Activated CD4-positive, alpha-beta memory T cell treated with anti-CD3 and anti-CD28 coated beads for 36 hours (primary cell): ENCODE measurements around the gene TRPM5. TPM values are rescaled to one million over a fixed set of nuclear protein-coding genes. Genes with fewer than 3 reads are reported as not detected.
A peak's percentile ranks its signal among the peaks of the same experiment; 100 is the strongest.

ENCODE experiments used
- CTCF ChIA-PET: fragments of 350-600 bp; sonication (Branson Sonifier 250); formaldehyde crosslinking; loops from one replicate; lab custom pipeline; 2021; ENCODE audit warnings: antibody characterized with exemption, inconsistent platforms; lab: Charles Lee
- POLR2A ChIA-PET: fragments of 350-600 bp; sonication (Branson Sonifier 250); formaldehyde crosslinking; loops from one replicate; lab custom pipeline; 2021; ENCODE audit warnings: antibody characterized with exemption; lab: Charles Lee
- DNase-seq: peaks from one replicate; pipeline ENCODE4 v3.0.0-alpha.2; 2020
- H3K27ac Mint-ChIP-seq: one replicate; pipeline ENCODE4 v1.8.0; 2021; ENCODE audit warnings: mixed read lengths
- H3K27me3 Mint-ChIP-seq: one replicate; pipeline ENCODE4 v1.8.0; 2021; ENCODE audit warnings: mixed read lengths
- H3K36me3 Mint-ChIP-seq: one replicate; pipeline ENCODE4 v1.8.0; 2021; ENCODE audit warnings: mixed read lengths
- H3K4me1 Mint-ChIP-seq: one replicate; pipeline ENCODE4 v1.8.0; 2021; ENCODE audit warnings: low read depth, mixed read lengths
- H3K4me3 Mint-ChIP-seq: one replicate; pipeline ENCODE4 v1.8.0; 2021; ENCODE audit warnings: mild to moderate bottlenecking, mixed read lengths
- H3K9me3 Mint-ChIP-seq: one replicate; pipeline ENCODE4 v1.8.0; 2021; ENCODE audit warnings: mixed read lengths
- intact Hi-C: fragments of 100-400 bp; cut with micrococcal nuclease; formaldehyde crosslinking; loops from one replicate; pipeline ENCODE4 v1.15.1; 2023
- total RNA-seq, 2 experiments: library from RNA; stranded (reverse); gene quantifications; one replicate each; pipeline ENCODE4 v1.2.3, GENCODE V29; 2021

Gene TRPM5
- total RNA-seq, 2 experiments from 2014 or later = not detected

DNA sequence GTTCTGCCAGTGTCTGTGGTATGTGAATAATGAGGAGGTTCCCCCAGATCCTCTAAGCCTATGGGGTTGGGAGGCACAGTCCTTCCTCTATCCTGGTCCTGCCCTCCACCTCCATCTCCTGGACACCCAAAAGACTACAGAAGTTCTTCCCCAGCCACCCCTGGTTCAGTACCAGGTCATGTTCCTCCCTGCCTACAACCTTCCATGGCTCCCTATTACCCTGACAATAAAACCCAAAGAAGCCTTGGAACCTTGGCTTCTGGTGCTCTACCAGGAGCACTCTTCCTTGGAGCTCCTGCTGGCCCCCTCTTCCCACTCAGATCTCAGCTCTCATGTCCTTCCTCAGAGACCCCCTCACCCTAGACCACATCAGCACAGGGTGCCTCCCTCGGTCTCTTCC, 12.9 kb downstream of the TRPM5 start:
- Mint-ChIP-seq H3K27me3 (no peaks in the 10 kb centered on the region), H3K36me3 (no peaks in the 10 kb centered on the region), H3K4me1 (no peaks in the 10 kb centered on the region), H3K9me3 (peaks cover 2% of the 10 kb centered on the region), H3K27ac (no peak overlapping the region), H3K4me3 (no peak overlapping the region)
- ChIA-PET CTCF (interaction anchor here (1.2 to 1.9 kb wide), 4 partner anchors 11 to 456 kb away, joined by 4 to 10 read pairs (median 6); no protein-coding TSS in a partner anchor), POLR2A (no interaction called here)
- intact Hi-C loops = loop anchor here (5.0 kb wide), 1 partner anchor 661 kb away; no protein-coding TSS in a partner anchor
- no peak for DNase-seq

DNA sequence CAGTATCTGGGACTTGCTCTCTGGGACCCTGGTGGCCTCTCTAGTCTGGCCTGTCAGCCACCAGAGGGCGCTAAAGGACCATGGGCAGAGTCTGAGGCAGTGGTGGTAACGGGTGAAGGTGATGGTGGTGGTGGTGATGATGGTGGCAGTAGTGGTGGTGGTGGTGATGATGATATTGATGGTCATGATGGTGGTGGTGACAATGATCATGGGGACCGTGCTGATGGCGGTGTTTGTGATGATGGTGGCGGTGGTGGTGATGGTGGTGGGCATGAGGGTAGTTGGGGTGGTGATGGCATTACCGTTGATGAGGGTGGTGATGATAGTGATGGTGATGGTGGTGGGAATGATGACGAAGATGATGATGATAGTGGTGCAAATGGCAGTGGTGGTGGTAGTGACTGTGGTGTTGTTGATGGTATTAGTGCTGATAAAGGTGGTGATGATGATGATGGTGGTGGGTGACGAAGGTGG, 16.0 kb downstream of the TRPM5 start:
- H3K4me3 Mint-ChIP-seq = no peak overlapping the region
- no peaks in the 10 kb centered on the region for H3K27me3 Mint-ChIP-seq
- POLR2A ChIA-PET = interaction anchor here (1.2 kb wide), 1 partner anchor 104 kb away, joined by 3 read pairs; no protein-coding TSS in a partner anchor
- intact Hi-C loops = loop anchor here (1.0 to 2.0 kb wide), 2 partner anchors 103 to 464 kb away; no protein-coding TSS in a partner anchor
- CTCF ChIA-PET = interaction anchor here (0.7 to 7.3 kb wide), 6 partner anchors 100 to 464 kb away, joined by 3 to 121 read pairs (median 6); no protein-coding TSS in a partner anchor
- peak; percentile 87 for DNase-seq
- peaks cover 2% of the 10 kb centered on the region for H3K9me3 Mint-ChIP-seq
- no peaks in the 10 kb centered on the region for H3K36me3 Mint-ChIP-seq
- H3K27ac Mint-ChIP-seq = no peak overlapping the region
- H3K4me1 Mint-ChIP-seq = no peaks in the 10 kb centered on the region

DNA sequence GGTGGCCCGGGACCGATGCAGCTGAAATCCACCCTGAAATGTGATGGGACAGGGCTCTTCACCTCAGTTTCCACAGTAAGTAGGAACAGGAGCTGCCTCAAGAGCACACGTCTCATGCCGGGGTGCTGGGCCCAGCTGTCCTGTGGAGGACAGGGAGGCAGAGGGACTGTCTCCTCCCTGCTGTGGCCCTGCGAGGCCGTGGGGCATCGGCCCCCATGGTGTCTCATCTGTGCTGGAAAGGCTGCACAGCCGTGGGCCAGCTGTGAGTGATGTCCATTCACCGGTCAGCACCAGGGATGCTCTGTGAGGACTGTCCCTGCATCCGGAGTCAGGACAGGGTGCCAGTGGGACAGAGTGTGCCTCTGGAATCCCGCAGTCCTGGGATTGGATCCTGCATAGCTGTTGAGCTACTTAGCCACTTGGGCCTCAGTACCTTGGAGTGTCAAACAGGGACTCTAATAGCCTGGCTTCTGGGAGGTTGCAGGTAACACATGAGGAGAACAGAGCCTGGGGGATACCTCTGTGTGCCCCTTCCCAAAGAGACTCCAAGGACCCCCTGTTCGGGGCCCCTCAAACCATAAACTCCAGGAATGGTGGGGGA, 16.5 kb downstream of the TRPM5 start:
- Mint-ChIP-seq H3K4me1 (no peaks in the 10 kb centered on the region), H3K27me3 (no peaks in the 10 kb centered on the region), H3K36me3 (no peaks in the 10 kb centered on the region), H3K27ac (no peak overlapping the region), H3K9me3 (peaks cover 2% of the 10 kb centered on the region), H3K4me3 (no peak overlapping the region)
- intact Hi-C loops = loop anchor here (1.0 to 2.0 kb wide), 2 partner anchors 103 to 465 kb away; no protein-coding TSS in a partner anchor
- DNase-seq = no peak
- POLR2A ChIA-PET = interaction anchor here (1.2 kb wide), 1 partner anchor 104 kb away, joined by 3 read pairs; no protein-coding TSS in a partner anchor
- CTCF ChIA-PET = interaction anchor here (0.7 to 7.3 kb wide), 10 partner anchors 26 to 464 kb away, joined by 3 to 121 read pairs (median 4); partner anchors contain the start of gene TSSC4

DNA sequence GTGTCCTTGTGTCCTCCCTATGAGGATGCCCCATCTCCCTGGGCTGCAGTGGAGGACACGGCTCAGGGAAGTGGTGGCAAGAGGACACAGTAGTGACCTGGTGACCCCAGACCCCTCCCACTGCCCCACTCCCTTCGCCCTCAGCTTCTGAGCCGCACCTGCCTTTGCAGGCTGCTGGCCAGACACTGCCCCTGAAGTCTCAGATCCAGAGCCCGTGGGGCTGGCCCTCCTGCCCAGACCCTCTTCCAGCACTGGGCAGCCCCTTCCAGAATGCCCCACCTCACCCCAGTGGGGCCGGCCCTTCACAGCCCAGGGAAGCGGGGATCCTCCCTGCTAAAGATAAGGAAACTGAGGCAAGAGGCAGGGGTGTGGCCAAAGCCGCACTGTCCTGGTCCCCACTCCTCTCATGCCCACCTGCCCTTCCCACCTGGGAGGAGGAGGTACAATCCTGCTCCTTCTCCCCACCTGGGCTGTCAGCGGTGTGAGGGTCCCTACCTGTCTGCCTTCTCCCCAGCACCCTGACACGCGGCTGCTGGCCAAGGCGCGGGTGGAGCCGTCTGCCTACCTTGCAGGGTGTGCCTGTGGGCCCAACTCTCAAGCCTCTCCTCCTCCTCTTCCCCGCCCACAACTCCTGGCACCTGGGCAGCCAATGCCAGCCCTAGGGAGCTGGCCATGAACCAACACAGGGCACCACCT, 17.3 kb downstream of the TRPM5 start:
- intact Hi-C loops = no loop called here

DNA sequence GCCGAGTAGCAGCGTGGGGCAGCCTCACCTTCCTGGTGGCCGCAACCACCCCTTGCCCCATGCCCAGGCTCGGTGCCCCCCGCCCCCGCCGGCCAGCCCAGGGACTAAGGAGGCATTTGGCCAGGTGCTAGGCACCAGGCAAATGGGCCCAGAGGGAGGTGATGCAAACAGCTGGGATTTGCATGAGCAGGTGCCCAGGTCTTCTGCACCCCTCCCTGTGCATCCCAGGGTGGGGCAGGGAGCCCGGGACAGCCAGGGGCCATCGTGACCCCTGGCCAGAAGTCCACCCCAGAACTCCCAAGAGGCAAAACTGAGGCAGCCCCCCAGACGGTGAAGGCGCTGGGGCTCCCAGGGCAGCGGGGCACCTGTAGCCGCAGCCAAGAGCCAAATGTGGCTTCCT, 18.1 kb downstream of the TRPM5 start:
- Mint-ChIP-seq H3K27me3 (no peaks in the 10 kb centered on the region), H3K36me3 (no peaks in the 10 kb centered on the region), H3K4me3 (no peak overlapping the region), H3K9me3 (peaks cover 2% of the 10 kb centered on the region), H3K4me1 (no peaks in the 10 kb centered on the region), H3K27ac (no peak overlapping the region)
- intact Hi-C loops = no loop called here
- POLR2A ChIA-PET = no interaction called here
- CTCF ChIA-PET = interaction anchor here (0.7 to 7.3 kb wide), 2 partner anchors 26 to 107 kb away, joined by 3 to 121 read pairs; partner anchors contain the start of gene TSSC4
- DNase-seq = no peak

More for the DNA sequence above, 17.3 kb downstream of the TRPM5 start:
- H3K4me1 Mint-ChIP-seq = no peaks in the 10 kb centered on the region
- peaks cover 2% of the 10 kb centered on the region for H3K9me3 Mint-ChIP-seq
- H3K4me3 Mint-ChIP-seq = no peak overlapping the region
- ChIA-PET POLR2A (interaction anchor here (1.2 kb wide), 1 partner anchor 105 kb away, joined by 3 read pairs; no protein-coding TSS in a partner anchor), CTCF (interaction anchor here (0.8 to 7.3 kb wide), 8 partner anchors 25 to 465 kb away, joined by 3 to 121 read pairs (median 4); partner anchors contain the start of gene TSSC4)
- no peak for DNase-seq
- H3K36me3 Mint-ChIP-seq = no peaks in the 10 kb centered on the region
- H3K27me3 Mint-ChIP-seq = no peaks in the 10 kb centered on the region
- H3K27ac Mint-ChIP-seq = no peak overlapping the region

DNA sequence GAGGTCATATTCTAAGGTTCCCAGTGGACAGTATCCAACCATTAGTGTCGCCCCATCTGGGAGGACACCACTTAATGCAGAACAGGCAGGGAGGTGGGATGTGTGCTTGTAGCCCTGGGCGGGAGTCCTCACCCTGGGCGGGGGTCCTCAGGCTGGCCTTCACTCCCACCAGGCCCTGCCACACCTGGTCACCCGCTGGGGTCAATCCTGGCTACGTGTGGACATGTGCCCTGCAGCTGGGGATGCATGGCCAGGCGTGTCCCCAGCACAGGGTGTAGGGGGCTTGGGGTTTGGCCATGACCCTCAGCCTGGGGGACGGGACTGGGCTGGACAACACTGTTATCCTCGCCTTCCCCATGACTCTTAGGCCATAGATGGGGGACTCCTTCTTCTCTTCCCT, 18.8 kb downstream of the TRPM5 start:
- Mint-ChIP-seq H3K27me3 (no peaks in the 10 kb centered on the region), H3K27ac (no peak overlapping the region), H3K4me1 (no peaks in the 10 kb centered on the region), H3K36me3 (no peaks in the 10 kb centered on the region), H3K4me3 (no peak overlapping the region), H3K9me3 (no peaks in the 10 kb centered on the region)
- CTCF ChIA-PET = interaction anchor here (0.7 to 7.3 kb wide), 3 partner anchors 26 to 121 kb away, joined by 3 to 121 read pairs (median 3); partner anchors contain the start of gene TSSC4
- intact Hi-C loops = no loop called here
- POLR2A ChIA-PET = no interaction called here
- DNase-seq = no peak

DNA sequence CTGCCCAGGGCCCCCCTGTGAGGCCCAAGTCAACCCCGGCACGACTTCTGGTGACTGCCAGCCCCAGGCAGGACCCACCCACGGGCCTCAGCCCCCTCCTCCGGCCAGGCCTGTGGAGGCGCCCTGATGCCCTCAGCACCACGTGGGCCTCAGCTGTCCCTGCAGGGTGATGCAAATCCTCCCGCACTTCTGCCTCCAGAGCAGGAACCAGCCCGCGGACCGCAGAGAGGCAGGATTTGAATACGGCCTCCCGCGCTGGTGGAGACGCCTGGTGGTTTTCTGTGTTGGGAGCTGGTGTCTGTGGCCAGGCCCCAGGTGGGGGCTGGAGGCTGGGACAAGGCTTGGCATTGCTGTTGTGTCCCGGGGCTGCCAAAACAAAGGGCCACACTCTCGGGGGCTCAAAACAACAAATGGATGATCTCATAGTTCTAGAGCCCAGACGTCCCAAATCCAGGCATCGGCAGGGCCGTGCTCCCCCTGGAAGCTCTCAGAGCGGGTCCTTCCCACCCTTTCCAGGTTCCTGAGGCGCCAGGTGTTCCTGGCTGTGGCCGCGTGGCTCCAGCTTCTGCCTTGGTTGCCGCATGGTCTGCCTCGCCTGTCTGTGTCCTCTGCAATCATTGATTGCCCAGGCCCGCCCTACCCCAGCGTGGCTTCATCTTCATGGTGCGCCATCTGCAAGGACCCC, 19.4 kb downstream of the TRPM5 start:
- Mint-ChIP-seq H3K27me3 (no peaks in the 10 kb centered on the region), H3K27ac (no peak overlapping the region), H3K4me1 (no peaks in the 10 kb centered on the region), H3K9me3 (no peaks in the 10 kb centered on the region), H3K36me3 (no peaks in the 10 kb centered on the region), H3K4me3 (no peak overlapping the region)
- CTCF ChIA-PET = interaction anchor here (1.2 to 7.3 kb wide), 2 partner anchors 108 to 120 kb away, joined by 3 to 121 read pairs; no protein-coding TSS in a partner anchor
- POLR2A ChIA-PET = no interaction called here
- no peak for DNase-seq
- intact Hi-C loops = no loop called here

DNA sequence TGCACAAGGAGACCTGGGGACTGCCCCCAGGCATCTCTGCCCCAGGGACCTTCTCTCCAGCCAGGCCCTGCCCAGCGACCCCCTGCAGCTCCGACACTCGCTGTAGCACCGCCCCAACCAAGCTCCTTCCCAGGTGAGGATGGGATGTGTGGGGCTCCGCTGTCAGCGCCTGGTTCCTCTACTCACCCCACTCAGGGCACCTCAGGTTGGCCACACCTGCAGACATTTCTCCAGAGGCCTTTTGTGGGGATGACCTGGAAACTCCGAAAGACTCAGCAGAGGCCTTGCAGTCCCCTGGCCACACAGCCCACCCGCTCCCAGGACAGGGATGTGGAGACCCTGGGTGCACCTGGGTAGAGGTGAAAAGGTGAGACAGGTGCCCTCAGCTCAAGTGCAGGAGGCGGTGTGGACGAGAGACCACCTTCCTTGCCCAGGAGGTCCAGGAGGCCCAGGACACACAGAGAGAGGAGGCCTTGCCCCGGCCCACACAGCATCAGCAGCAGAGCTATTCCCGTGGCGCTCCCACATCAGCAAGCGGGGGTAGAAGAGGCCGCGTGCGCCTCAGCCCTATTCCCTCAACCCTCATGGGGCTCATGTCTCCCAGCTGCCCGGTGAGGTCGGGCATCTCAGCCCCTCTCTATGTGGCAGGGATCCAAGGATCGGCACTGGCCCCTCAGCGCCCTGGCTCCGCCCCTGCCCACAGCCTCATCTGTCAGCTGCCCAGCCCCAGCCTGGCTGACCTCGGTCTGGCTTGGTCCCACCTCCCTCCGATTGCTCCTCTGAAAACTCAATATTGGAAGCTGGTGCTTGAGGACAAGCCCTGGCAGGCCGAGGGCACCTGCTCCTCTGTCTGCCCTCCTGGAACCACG, 20.9 kb downstream of the TRPM5 start:
- Mint-ChIP-seq H3K9me3 (no peaks in the 10 kb centered on the region), H3K36me3 (no peaks in the 10 kb centered on the region), H3K27me3 (no peaks in the 10 kb centered on the region), H3K4me1 (peaks cover 2% of the 10 kb centered on the region), H3K4me3 (no peak overlapping the region), H3K27ac (no peak overlapping the region)
- DNase-seq = no peak
- ChIA-PET POLR2A (no interaction called here), CTCF (interaction anchor here (0.6 to 9.1 kb wide), 6 partner anchors 96 to 257 kb away, joined by 3 to 340 read pairs (median 22); partner anchors contain the start of genes C11orf21 and TSPAN32)
- intact Hi-C loops = no loop called here

DNA sequence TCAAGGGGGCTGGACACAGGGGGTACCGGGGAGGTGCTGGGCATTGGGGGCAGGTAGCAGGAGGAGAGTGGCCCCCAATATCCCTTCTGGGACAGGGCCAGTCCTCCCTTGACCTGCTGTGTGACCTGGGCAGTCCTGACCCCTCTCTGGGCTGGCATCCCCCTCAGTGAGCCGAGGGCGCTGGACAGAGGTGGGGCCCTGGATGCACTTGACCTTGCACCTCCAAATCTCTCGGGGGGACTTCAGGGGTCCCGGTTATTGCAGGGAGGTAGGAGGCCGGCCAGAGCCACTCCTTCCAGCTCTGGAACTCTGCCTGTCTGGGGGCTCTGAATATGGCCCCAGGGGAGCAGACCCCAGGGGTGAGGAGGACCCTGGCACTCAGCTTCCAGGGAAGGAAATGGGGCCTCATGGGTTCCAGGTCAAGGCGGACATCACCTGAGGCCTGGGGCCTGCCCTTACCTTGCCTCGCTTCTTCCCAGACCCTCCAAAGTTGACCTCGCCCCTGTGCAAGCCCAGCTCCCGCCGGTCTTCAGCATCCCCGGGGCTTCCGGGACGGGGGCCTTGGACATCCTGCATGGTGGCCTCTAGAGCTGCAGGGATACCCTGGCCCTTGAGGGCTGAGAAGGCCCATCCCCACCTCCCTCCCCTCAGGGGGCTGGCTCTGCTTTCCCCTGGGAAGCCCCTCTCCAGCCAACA, 21.7 kb downstream of the TRPM5 start:
- ChIA-PET CTCF (interaction anchor here (0.6 to 9.1 kb wide), 7 partner anchors 97 to 256 kb away, joined by 3 to 340 read pairs (median 3); partner anchors contain the start of genes C11orf21 and TSPAN32), POLR2A (no interaction called here)
- Mint-ChIP-seq H3K4me3 (no peak overlapping the region), H3K9me3 (no peaks in the 10 kb centered on the region), H3K4me1 (peaks cover 2% of the 10 kb centered on the region), H3K27me3 (no peaks in the 10 kb centered on the region), H3K36me3 (no peaks in the 10 kb centered on the region), H3K27ac (no peak overlapping the region)
- no peak for DNase-seq
- intact Hi-C loops = no loop called here

DNA sequence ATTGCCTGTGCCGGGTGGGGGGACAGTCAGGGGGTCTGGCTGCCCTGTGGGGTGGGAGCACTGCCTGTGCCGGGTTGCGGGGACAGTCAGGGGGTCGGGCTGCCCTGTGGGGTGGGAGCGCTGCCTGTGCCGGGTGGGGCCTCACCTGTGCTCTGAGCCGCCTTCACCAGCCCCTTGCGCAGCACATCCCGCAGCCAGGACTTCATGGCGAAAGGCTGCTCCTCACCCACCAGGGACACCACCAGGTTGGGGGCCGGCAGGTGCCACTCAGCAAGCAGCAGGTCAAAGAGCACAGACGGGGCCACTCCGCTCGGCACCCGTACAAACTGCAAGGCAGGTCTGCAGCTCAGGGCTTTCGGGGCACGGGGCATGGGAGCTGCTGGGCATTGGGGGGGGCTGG, 22.3 kb downstream of the TRPM5 start:
- Mint-ChIP-seq H3K9me3 (no peaks in the 10 kb centered on the region), H3K27ac (no peak overlapping the region), H3K36me3 (no peaks in the 10 kb centered on the region), H3K27me3 (no peaks in the 10 kb centered on the region), H3K4me1 (peaks cover 2% of the 10 kb centered on the region), H3K4me3 (no peak overlapping the region)
- DNase-seq = no peak
- ChIA-PET CTCF (interaction anchor here (1.0 to 9.1 kb wide), 8 partner anchors 19 to 256 kb away, joined by 3 to 340 read pairs (median 34); partner anchors contain the start of genes C11orf21, TSPAN32 and TSSC4), POLR2A (no interaction called here)
- intact Hi-C loops = loop anchor here (2.0 kb wide), 2 partner anchors 21 to 235 kb away; partner anchors contain the start of gene TSSC4
